Measurements from ENCODE around the gene FAAP100.

Gene FAAP100

DNA sequence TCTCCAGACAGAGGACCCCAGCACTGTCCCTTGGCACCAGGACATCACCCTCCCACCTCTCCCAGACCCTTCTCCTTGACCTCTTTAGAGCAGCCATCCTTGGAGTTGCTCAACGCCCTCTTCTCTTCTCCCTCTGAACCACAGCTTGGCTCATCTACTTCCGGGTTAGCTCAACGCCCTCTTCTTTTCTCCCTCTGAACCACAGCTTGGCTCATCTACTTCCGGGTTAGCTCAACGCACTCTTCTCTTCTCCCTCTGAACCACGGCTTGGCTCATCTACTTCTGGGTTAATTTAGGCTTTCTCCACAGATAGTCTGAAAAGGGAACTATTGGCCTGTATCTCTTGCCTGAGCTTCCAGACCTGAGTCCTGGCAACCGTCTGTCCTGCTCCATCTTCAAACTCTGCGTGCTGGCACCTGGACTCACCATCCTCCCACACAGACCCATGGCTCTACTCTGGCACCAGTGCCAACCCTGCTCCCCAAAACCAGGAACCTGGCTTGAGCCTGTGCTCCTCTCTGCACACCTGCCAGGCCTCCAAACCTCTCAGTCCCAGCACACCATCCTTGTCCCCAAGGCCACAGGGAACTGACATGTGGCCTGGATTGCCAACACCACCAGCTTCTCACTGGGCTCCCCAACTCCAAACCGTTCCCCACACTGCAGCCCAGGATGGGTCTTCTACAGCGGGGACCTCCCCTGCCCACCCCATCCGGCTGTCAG is 25.3 kb upstream of the FAAP100 start:
- no peak for DNase-seq (ENCODE audit: low read depth in 2 of 2)

DNA sequence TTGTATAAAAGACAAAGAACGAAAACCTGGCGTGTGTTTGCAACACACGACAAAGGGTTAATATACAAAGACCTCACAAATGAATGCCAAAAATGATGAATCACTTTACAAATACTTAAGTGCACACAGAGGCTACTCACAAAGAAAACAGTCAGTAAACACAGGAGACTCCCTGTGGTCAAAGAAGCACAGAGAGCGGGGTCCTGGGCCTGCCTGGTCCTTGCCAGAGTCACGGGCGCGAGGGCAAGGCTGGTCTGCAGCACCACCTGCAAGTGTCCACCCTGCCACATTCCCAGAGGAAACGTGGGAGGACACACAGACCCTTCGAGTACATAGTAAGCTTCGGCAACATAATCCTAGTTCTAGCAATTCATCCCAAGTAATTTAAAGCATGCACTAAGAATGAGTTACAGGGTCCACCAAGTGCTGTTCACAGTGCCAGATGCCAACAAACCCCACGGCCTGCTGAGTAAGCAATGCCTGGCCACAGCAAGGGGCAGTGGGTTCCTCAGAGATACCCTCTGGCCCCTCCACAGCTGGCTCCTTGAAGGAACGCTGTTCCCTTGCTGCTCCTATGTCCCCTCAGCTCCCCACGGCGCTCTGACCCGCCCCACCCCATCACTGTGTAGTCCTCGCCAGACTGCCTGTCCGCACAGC is 24.6 kb upstream of the FAAP100 start:
- no peak for DNase-seq (ENCODE audit: low read depth in 2 of 2)

DNA sequence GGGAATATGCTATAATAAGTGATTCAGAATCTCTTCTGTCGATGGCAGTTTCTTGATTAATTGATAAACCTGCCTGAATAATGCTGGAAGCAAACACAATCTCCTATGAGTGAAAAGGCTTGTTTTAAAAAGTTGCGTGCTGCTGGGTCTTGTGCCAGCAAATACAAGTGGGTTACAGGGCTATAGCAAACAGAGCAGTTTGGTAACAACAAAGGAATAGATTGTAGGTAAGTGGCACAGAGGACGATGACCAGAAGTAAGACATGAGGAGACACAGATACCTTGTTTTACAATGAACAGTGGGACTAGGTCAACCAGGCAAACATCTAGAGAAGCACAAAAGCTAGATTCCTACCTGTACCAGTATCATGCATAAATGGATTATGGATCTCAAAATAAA is 23.7 kb upstream of the FAAP100 start:
- DNase-seq (ENCODE audit: low read depth in 2 of 2): no peak

DNA sequence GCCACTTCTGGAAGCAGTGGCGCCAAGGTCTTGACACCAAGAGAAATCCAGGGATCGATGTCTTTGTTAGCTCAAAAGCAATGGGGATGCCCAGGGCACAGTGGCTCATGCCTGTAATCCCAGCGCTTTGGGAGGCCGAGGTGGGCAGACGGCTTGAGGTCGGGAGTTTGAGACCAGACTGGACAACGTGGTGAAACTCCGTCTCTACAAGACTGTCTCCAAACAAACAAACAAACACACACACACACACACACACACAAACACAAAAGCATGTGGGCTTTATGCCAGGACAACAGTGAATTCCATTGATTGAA is 22.4 kb upstream of the FAAP100 start:
- no peak for DNase-seq (ENCODE audit: low read depth in 2 of 2)

DNA sequence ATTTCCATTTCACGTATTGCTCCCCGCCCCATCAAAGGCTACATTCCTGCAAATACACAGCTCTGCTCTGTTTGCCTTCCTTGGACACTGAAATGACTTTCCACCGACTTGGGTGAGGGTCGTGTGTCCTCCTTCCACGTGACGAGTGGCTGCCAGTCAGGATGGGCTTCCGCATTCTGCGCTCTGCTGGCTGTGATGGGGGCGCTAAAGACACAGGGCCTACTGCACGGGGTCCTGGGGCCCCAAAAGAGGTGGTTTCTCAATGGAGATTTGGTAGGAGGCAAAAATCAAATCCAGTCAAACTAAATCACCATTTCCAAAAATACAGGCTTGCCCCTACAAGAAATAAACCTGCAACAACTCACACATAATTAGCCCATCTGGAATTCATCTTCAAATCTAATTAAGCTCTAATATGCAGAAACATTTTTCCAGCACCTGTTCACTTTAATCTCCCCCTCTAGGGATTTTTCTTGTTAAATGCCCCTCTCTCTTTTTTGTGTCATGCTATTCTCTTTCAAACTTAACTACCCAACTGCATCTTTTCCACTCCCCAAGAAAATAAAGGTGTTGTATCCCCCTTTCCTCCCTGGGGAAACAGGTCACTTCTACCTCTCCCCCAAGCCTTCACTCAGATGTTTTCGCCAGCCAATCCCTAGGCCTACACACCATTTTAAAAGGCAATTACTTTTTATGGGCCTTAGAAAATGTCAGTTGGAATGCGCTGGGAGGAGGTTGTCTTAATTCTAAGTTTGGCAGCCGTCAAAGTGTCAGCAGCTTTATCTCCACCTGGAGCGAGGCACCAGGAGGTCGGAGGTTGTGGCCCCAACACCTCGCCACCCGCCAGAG is 21.9 kb upstream of the FAAP100 start:
- DNase-seq (ENCODE audit: low read depth in 2 of 2): no peak

DNA sequence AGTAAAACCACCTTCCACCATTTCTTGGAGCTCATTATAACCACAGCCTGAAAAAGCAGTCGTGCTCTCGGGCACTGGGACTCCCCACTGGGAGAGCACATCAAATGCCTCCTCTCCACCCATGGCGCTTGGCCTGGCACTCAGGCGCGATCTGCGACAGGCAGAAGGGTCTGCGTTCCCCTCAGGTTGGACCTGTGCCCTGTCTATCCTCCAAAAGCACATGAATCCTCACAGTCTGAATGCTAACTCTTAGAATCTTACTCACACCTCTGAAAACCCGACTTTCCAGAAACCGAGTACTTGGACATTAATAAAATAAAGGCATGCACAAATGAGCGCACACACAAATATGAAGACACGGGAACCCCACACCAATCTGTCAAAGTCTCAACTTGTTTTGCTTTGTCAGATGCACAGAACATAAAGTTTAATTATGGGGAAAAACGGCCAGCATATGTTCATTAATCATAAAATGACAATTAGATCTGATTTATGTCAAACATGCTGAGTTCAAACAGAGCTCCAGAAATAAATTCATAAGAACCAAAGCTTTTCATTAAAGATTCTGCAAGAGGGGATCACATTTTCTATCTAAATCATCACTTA is 20.5 kb upstream of the FAAP100 start:
- no peak for DNase-seq (ENCODE audit: low read depth in 2 of 2)

DNA sequence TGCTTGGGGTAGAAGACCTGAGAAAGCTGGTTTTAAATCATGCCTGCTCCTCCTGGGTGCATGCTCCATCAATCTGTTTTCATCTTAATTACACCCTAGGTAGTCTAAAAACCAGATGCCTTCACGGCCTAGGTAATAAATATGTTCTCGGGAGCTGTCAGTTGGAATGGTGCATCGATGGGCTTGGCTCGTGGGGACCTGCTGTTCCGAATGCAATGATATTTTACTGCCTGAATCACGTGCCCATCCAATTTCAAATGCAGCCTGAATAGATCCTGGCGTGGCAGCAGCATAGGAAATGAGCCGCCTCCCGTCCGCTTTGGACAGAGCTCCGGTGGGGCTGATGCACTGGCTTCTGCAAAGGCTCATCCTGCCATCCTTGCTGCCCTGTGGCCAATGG is 18.8 kb upstream of the FAAP100 start:
- DNase-seq (ENCODE audit: low read depth in 2 of 2): no peak

DNA sequence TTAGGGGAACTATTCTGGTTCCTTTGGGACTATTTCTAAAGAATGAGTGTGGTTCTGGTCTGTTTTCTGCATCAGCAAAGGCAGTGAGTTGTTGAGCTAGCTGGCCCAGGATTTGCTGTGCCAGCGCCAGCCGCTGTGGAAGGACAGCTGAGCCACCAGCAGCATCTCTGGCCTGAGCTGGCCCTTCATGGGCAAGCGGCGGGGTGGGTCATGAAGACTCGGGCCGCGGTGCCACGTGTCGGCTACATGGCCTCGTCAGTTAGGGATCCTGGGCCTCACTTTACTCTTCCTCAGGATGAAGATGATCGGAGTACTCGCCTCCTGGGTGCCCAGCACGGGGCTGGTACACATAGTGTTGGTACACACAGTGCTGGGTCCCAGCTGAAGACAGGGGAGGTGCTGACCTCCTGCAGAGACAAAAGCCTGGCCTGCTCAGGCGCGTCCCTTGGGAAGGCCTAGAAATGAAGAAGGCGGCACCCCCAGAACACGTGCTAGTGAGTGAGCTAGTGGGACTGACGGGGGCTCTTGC is 17.9 kb upstream of the FAAP100 start:
- DNase-seq (ENCODE audit: low read depth in 2 of 2): no peak

DNA sequence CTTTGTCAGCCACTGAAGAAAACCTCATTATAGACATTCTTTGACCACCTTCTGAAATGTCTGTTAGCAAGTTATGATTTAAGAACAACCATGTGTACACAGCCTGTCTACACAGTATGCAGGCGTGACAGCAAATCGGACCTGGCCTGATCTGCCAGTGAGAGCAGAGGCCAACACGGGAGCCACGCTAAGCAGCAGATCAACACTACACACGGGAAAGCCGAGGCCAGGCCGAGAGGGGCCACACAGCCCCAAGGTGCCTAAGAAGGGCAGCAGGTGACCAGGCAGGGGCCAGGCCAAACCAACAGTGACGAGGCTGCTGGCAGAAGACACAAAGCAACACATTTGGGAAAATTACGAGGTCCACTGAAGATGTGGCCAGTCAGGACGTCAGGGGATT is 16.3 kb upstream of the FAAP100 start:
- no peak for DNase-seq (ENCODE audit: low read depth in 2 of 2)

DNA sequence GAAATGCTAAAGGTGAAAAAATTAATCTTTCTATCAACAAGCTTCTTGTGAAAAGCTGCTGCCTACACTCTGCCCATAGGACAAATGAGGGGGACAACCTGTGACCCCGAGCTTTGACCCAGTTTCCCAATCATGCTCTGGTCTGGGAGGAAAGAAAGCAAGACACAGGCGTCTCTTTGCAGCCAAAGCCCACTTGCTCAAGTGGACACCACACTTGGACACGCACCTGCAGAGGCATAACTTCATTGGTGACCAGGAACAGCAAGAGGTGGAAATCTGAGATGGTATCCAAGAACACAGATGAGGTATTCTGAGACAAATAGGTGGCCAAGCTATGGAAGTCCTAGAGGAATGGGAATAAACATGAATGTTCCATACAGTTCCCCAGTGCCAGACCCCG is 15.0 kb upstream of the FAAP100 start:
- DNase-seq (ENCODE audit: low read depth in 2 of 2): no peak

DNA sequence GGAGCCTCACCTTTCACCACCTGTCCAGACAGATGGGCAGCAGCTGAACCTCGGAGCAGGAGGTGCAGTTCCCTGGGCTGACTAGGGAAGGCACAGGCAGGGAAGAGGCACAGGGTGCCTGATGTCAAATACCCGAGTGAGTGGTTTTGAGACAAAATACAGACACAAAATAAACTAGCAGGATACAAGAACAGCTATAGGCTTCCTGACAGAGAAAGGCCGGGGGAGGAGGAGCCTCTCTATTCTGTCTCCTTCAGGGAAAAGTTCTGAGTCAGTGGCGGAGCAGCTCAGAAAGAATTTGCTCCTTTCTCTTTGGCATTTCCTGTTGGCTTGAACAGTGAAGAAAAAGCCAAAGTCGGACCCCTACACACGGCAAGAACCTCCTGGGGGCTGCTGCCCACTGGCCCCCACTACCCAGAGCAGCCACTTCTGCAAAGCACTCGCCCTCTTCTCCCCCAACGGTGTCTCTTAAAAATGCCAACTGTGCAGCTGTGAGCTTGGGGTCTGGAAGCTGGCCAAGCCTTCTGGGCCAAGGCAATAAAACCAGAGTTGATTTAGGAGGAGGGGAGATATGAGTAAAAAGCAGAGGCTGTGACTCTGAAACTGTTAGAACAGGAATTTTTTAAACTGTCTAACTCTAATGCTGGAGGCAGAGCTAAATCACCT is 14.4 kb upstream of the FAAP100 start:
- DNase-seq (ENCODE audit: low read depth in 2 of 2): no peak

DNA sequence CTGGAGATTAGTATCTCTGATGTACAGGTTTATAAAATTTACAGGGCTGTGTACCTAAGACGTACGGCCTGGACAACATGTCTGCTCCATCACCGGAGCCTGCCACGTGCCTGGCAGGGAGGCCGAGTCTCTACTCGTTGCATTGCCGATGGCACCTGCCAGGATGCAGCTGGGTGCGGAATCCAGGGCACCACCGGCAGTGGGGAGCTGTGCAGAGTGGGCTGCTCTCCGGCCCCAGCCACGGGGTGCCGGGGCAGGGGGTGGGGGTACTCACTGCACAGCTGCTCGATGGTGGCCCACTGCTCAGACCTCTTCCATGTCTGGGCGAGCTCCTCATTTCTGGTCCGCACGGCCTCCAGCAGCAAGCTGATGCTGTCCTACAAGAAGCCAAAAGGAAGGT is 13.1 kb upstream of the FAAP100 start:
- no peak for DNase-seq (ENCODE audit: low read depth in 2 of 2)

DNA sequence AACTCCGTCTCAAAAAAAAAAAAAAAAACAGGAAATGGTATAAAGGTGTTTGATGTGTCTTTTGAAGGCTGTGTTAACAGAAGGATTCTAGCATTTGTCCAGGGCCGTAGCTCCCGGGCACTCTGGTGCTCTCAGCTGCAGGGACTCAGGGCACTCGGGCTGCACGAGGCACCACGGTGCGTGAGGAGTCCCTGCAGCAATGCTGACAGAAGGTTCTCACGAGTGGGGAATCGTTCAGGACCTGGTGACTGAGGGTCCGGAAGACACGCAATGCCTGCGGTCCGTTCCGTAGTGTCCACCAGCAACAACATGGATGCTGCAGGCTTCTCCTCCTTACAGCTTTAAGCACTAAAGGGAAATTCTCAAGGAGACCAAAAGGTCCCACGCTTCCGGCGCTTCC is 12.6 kb upstream of the FAAP100 start:
- no peak for DNase-seq (ENCODE audit: low read depth in 2 of 2)

DNA sequence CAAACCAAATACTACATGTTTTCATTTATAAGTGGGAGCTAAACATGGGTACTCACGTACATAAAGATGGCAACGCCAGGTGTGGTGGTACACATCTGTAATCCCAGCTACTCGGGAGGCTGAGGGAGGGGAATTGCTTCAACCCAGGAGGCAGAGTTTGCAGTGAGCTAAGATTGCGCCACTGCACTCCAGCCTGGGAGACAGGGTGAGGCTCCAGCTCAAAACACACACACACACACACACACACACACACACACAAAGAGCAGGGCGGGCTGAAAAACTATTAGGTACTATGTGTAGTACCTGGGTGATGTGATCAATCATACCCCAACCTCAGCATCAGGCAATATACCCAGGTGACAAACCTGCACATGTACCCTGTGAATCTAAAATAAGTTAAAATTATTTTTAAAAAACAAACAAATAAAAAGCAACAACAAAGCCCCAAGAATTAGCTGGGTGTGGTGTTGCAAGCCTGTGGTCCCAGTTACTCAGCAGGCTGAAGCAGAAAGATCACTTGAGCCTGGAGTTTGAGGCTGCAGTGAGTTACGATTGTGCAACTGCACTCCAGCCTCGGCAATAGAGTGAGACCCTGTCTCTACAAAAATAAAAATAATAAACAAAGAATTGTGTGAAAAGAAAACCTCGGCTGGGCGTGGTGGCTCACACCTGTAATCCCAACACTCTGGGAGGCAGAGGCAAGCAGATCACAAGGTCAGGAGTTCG is 11.9 kb upstream of the FAAP100 start:
- no peak for DNase-seq (ENCODE audit: low read depth in 2 of 2)

DNA sequence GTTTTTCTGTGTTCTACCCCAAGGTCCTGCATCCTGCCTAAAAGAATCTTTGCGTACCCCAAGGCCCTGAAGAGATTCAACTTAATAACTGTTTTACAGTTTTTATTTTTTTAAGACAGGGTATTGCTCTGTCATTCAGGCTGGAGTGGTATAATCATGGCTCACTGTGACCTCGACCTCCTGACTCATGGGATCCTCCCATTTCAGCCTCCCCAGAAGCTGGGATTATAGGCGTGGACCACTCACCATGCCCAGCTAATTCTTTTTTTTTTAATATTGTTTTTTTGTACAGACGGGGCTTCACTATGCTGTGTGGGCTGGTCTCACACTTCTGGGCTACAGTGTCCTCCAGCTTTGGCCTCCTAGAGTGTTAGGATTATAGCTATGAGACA is 9.3 kb upstream of the FAAP100 start:
- no peak for DNase-seq (ENCODE audit: low read depth in 2 of 2)

DNA sequence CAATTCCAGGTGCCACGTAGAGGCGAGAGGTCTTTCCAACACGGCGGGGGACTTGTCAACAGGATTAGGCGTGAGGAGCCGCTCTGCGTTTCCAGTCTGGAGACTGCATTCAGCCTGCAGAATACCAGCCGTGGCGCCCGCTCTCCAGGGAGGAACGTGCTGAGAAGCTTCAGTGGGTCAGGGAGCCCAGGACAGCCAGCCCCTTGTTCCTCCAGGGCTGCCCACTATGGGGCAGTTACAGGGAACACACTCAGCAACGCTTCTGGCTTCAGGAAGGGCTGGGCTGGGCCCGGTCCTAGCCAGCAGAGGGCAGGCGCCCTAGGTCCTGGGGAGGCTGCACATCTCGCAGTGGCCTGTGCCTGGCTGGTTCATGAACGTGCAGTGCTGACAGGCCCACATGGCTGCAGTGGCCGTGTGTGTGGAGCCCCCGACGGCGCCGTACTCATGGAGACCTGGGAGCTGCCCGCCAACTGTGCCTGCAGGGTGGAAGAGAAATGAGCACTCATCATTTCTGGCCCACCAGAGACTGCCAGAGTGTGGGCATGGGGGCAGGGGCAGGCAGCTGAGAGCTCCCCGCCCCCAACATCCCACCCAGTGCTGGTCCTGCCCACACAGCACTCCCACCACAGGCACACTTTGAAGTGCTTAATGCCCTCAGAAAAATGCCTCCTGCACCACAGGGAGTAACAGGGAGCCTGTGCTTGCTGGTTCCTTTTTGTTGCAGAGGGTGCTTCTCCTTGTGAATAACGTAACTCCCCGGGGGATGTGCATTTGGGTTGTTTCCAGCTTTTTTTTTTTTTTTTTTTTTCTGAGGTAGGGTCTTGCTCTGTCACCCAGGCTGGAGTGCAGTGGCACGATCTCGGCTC is 7.0 kb upstream of the FAAP100 start:
- no peak for DNase-seq (ENCODE audit: low read depth in 2 of 2)

DNA sequence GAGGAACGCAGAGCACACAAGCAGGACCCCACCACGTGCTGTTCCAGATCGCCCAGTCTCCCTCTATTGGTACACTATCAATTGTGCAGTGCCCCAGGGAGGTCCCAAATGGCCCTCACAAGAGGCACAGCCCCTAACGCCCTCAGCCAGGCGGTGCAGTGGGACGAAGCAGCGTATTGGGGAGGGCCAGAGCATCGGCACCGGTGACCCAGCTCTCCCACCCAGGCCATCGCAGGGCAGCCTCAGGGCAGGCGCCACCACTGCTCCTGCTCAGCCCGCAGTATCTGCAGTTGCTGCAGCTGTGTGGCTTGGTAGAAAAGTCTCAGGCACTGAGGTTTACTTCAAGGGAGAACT is 5.9 kb upstream of the FAAP100 start:
- DNase-seq (ENCODE audit: low read depth in 2 of 2): no peak

DNA sequence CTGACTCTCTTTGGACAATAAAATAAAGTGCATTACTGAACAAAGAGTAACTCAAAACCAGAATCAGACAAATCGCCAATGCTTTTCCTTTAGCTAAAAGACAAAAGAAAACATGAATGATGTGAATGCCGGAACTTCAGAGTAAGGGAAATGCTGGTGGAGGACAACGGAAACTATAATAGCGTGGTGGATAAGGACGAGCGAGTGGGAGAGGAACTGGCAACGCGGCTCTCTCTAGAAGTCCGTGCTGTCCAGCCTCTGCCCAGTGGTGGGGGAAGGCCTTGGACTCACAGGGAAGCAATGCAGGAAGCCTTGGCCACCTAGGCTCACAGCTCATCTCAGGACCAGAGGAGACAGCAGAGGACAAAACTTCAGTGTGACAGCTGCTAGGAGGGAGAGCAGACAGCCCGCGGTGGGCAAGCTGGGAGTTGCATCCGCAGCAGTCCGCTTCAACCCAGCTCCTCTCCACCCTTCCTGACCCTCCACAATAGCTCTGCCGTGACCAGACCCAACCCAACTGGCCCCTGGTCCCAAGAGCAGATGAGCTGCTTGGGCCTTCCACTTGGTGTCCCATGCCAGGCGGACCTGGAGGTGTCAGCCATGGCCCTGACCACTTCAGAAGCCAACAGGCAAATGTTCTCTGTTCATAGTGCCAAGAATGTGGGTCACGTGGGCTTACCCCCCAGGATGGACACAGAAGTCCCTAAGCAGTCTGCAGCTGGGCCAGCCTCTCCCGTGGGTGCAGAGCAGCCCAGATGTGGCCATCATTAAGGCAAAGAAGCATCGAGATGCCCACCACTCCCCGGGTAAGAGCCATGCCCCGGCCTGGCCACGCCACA is 5.3 kb upstream of the FAAP100 start:
- no peak for DNase-seq (ENCODE audit: low read depth in 2 of 2)

DNA sequence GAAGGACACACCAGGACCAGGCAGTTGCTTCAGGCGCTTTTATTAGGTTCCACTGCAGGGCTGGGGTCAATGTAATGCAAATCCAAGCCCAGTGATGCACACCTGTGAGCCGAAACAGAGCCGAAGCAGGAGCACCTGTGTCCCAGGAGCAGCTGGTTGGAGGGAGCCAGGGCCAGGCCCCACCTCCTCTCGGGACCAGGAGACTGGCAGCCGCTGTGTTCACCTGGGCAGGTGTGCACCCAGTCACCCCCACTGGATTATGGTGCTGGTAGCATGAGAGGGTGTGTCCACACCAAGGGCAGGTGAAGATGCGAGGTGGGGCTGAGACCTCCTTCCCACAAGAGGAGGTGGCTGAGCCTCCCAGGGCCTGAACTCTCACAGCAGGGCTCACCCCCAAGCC is 4.7 kb upstream of the FAAP100 start:
- no peak for DNase-seq (ENCODE audit: low read depth in 2 of 2)

Measured in stimulated activated CD8-positive, alpha-beta memory T cell treated with anti-CD3 and anti-CD28 coated beads, Interleukin-15, amount 100 ng/mL, for 4 hours (primary cell).